Keratinocyte (primary cell): Measurements from ENCODE around the gene RFESD. TPM values are rescaled to one million over a fixed set of nuclear protein-coding genes. Genes with fewer than 3 reads are reported as not detected.
A peak's percentile ranks its signal among the peaks of the same experiment; 100 is the strongest.

Source experiments
- DNase-seq: peaks from one replicate; pipeline ENCODE4 v3.0.0-alpha.2; 2011; ENCODE audit warnings: low read depth, missing footprints, low spot score
- FAIRE-seq: peaks from 2 replicates; lab custom pipeline; 2011; peaks lifted over from hg19 to GRCh38; lab: Jason Lieb, UNC
- H2AFZ ChIP-seq: 2 replicates; pipeline ENCODE4 v1.6.0; 2012; ENCODE audit warnings: low read length, control low read depth, inconsistent platforms; ENCODE audit not compliant: control insufficient read depth
- H3K27ac ChIP-seq: 2 replicates; pipeline ENCODE4 v1.5.1; 2011; ENCODE audit warnings: low read length; ENCODE audit not compliant: control insufficient read depth, insufficient read depth
- H3K27me3 ChIP-seq: 3 replicates; pipeline ENCODE4 v1.6.0; 2011; ENCODE audit warnings: low read length; ENCODE audit not compliant: control insufficient read depth, insufficient read depth; ENCODE audit errors: extremely low read depth
- H3K36me3 ChIP-seq, 2 experiments: 2 replicates in 1 of 2; 3 replicates in 1 of 2; pipeline ENCODE4 v1.5.1; 2011; ENCODE audit warnings: low read length in 2 of 2, mild to moderate bottlenecking in 1 of 2; ENCODE audit not compliant: control insufficient read depth in 2 of 2, insufficient read depth in 2 of 2; ENCODE audit errors: extremely low read depth in 1 of 2
- H3K4me1 ChIP-seq: 3 replicates; pipeline ENCODE4 v1.5.1; 2011; ENCODE audit warnings: low read length; ENCODE audit not compliant: control insufficient read depth, insufficient read depth; ENCODE audit errors: extremely low read depth
- H3K4me2 ChIP-seq: 3 replicates; pipeline ENCODE4 v1.6.0; 2011; ENCODE audit warnings: low read depth, low read length; ENCODE audit not compliant: control insufficient read depth, insufficient read depth; ENCODE audit errors: extremely low read depth
- H3K4me3 ChIP-seq, 3 experiments: fragments of 200-600 bp in 1 of 3; sonication (generic) in 1 of 3; 2 replicates in 2 of 3; 3 replicates in 1 of 3; pipeline ENCODE4 v1.5.1; 2011 to 2016; ENCODE audit warnings: low read length in 3 of 3, mild to moderate bottlenecking in 3 of 3, control low read depth in 2 of 3, inconsistent platforms in 1 of 3, low read depth in 1 of 3, mixed read lengths in 1 of 3, mixed run types in 1 of 3, moderate library complexity in 1 of 3; ENCODE audit not compliant: control insufficient read depth in 2 of 3, insufficient read depth in 2 of 3; ENCODE audit errors: extremely low read depth in 1 of 3
- H3K79me2 ChIP-seq: 2 replicates; pipeline ENCODE4 v1.6.0; 2012; ENCODE audit warnings: low read length; ENCODE audit not compliant: control insufficient read depth, insufficient read depth
- H3K9ac ChIP-seq: 3 replicates; pipeline ENCODE4 v1.6.0; 2011; ENCODE audit warnings: low read length; ENCODE audit not compliant: control insufficient read depth, insufficient read depth; ENCODE audit errors: extremely low read depth
- H3K9me1 ChIP-seq: 3 replicates; pipeline ENCODE4 v1.6.0; 2011; ENCODE audit warnings: low read length; ENCODE audit not compliant: control insufficient read depth, insufficient read depth; ENCODE audit errors: extremely low read depth
- H3K9me3 ChIP-seq: 2 replicates; pipeline ENCODE4 v1.5.1; 2012; ENCODE audit warnings: low read depth, low read length; ENCODE audit not compliant: control insufficient read depth
- H4K20me1 ChIP-seq: 3 replicates; pipeline ENCODE4 v1.6.0; 2011; ENCODE audit warnings: low read length; ENCODE audit not compliant: control insufficient read depth, insufficient read depth; ENCODE audit errors: extremely low read depth
- CTCF ChIP-seq, 3 experiments: IDR thresholded peaks in 1 of 3; conservative IDR thresholded peaks in 1 of 3; optimal IDR thresholded peaks in 1 of 3; 2 replicates in 2 of 3; 3 replicates in 1 of 3; pipeline versions ENCODE3 to v1.5.1; 2011; ENCODE audit warnings: low read length in 3 of 3, mild to moderate bottlenecking in 3 of 3, moderate library complexity in 2 of 3, control low read depth in 1 of 3, inconsistent platforms in 1 of 3; ENCODE audit not compliant: insufficient read depth in 2 of 3; ENCODE audit errors: extremely low read depth in 1 of 3
- EZH2 ChIP-seq: IDR thresholded peaks from one replicate; pipeline ENCODE4 v1.6.1; 2012; ENCODE audit warnings: inconsistent platforms, mild to moderate bottlenecking, low read length, moderate library complexity
- dilution Hi-C: fragments of 300-500 bp; cut with MboI; formaldehyde crosslinking; loops from one replicate; pipeline ENCODE4 v1.7.0; 2020; ENCODE audit warnings: low sequenced_read_pairs; ENCODE audit not compliant: extremely low pct_ligation_motif_present
- polyA plus RNA-seq, 5 experiments: library from polyadenylated mRNA; depleted of rRNA in 3 of 5; stranded (reverse) in 3 of 5; stranded (forward) in 1 of 5; unstranded in 1 of 5; fragments of >200 nt; gene quantifications; 1 replicate in 1 of 5; 2 replicates in 3 of 5; 3 replicates in 1 of 5; pipeline versions ENCODE4 v1.2.1 to v1.2.3, GENCODE V29; 2011 to 2012; ENCODE audit warnings: missing spikeins in 2 of 5, low read depth in 1 of 5, low replicate concordance in 1 of 5

Gene RFESD
- polyA plus RNA-seq, 1 donor (not counting 4 experiments of a cell fraction or from before 2014, with no cell fraction given): 3.5 TPM

- Histone ChIP-seq H2AFZ (peak overlapping the region; percentile 67), H3K36me3 (no peaks in the 10 kb centered on the region), H4K20me1 (no peaks in the 10 kb centered on the region), H3K9ac (peak overlapping the region; percentile 44), H3K27ac (no peak overlapping the region), H3K9me3 (no peaks in the 10 kb centered on the region), H3K4me1 (peaks cover 28% of the 10 kb centered on the region), H3K79me2 (no peaks in the 10 kb centered on the region), H3K27me3 (peaks cover 9% of the 10 kb centered on the region), H3K4me2 (peak overlapping the region; percentile 77), H3K9me1 (no peaks in the 10 kb centered on the region), H3K4me3 (peak overlapping the region in 2 of 3 experiments; percentile 15 to 21)
- DNase-seq: no peak
- no peak for FAIRE-seq
- dilution Hi-C loops: no loop called here
- peak in 1 of 3 experiments; percentile 18 for TF ChIP-seq CTCF (optimal IDR thresholded peaks at IDR 0.05 in 1 of 3, IDR thresholded peaks at IDR 0.05 in 1 of 3, conservative IDR thresholded peaks at IDR 0.05 in 1 of 3; ENCODE audit: extremely low read depth in 1 of 3, insufficient read depth in 2 of 3, low read length in 3 of 3)
- TF ChIP-seq EZH2: no peak
These were observed 25.4 kb upstream of the RFESD start for GRCh38 chr5:95620870-95621838.

- no peaks in the 10 kb centered on the region for H3K9me3 ChIP-seq
- TF ChIP-seq CTCF (optimal IDR thresholded peaks at IDR 0.05 in 1 of 3, IDR thresholded peaks at IDR 0.05 in 1 of 3, conservative IDR thresholded peaks at IDR 0.05 in 1 of 3; ENCODE audit: extremely low read depth in 1 of 3, insufficient read depth in 2 of 3, low read length in 3 of 3): no peak
- TF ChIP-seq EZH2: no peak
- H3K9ac ChIP-seq: no peak overlapping the region
- no peaks in the 10 kb centered on the region for H3K9me1 ChIP-seq
- H3K4me3 ChIP-seq: no peak overlapping the region
- DNase-seq (no peak), FAIRE-seq (no peak)
- H3K79me2 ChIP-seq: no peaks in the 10 kb centered on the region
- H4K20me1 ChIP-seq: no peaks in the 10 kb centered on the region
- peaks cover 21% of the 10 kb centered on the region for H3K4me1 ChIP-seq
- H3K27ac ChIP-seq: no peak overlapping the region
- dilution Hi-C loops: no loop called here
- no peak overlapping the region for H2AFZ ChIP-seq
- H3K36me3 ChIP-seq: no peaks in the 10 kb centered on the region
- H3K27me3 ChIP-seq: peaks cover 9% of the 10 kb centered on the region
- peak overlapping the region; percentile 77 for H3K4me2 ChIP-seq
These were observed 24.5 kb upstream of the RFESD start for GRCh38 chr5:95621839-95622629.
